Nephron progenitor cell (in vitro differentiated cells): ENCODE data around the gene CACNA1C.

Experiments used
- DNase-seq: peaks from one replicate; pipeline ENCODE4 v3.0.0; 2021
- H3K27ac Mint-ChIP-seq: 2 replicates; pipeline ENCODE4 v1.8.0; 2021; ENCODE audit warnings: mild to moderate bottlenecking, moderate library complexity, mixed read lengths
- H3K27me3 Mint-ChIP-seq: 2 replicates; pipeline ENCODE4 v1.8.0; 2021; ENCODE audit warnings: mild to moderate bottlenecking, low read depth, mixed read lengths; ENCODE audit not compliant: poor library complexity
- H3K36me3 Mint-ChIP-seq: 2 replicates; pipeline ENCODE4 v1.8.0; 2021; ENCODE audit warnings: low read depth, mixed read lengths
- H3K4me1 Mint-ChIP-seq: 2 replicates; pipeline ENCODE4 v1.8.0; 2021; ENCODE audit warnings: mixed read lengths
- H3K4me3 Mint-ChIP-seq: 2 replicates; pipeline ENCODE4 v1.8.0; 2021; ENCODE audit warnings: mild to moderate bottlenecking, moderate library complexity, mixed read lengths
- H3K9me3 Mint-ChIP-seq: 2 replicates; pipeline ENCODE4 v1.8.0; 2021; ENCODE audit warnings: mild to moderate bottlenecking, moderate library complexity, mixed read lengths
- CTCF ChIP-seq: fragments of 200-600 bp; sonication (generic); IDR thresholded peaks from 2 replicates; pipeline ENCODE4 v1.5.0; 2021; ENCODE audit warnings: antibody characterized with exemption

CACNA1C gene

DNA sequence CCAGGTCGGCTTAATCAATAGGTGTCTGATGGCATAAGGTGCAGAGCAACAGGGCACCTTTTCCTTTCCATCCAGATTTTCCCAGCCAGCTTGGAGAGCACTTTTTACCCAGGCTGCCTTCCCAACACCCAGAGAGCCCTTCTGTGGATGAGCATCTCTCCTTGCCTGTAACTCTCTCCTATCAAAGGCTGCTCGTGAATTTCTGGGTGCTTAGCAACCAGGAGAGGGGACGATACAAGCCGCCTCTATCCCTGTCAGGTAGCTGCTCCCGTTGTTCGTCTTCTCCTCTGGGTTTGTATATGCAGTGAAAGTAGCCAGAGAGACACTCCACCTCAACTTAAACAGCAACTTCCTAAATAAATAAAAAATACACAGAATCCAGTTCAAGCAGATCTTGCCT lies 124.2 kb downstream of the CACNA1C start:
- DNase-seq, result no peak
- peaks cover 5% of the 10 kb centered on the region for H3K4me1 Mint-ChIP-seq
- TF ChIP-seq CTCF, result no peak
- H3K4me3 Mint-ChIP-seq, result no peak overlapping the region
- no peaks in the 10 kb centered on the region for H3K36me3 Mint-ChIP-seq
- no peaks in the 10 kb centered on the region for H3K9me3 Mint-ChIP-seq
- H3K27ac Mint-ChIP-seq, result no peak overlapping the region
- H3K27me3 Mint-ChIP-seq, result peaks cover 49% of the 10 kb centered on the region

GRCh38 chr12:2177751-2178150 lies 125.0 kb downstream of the CACNA1C start:
- Mint-ChIP-seq H3K4me3 (no peak overlapping the region), H3K4me1 (peaks cover 5% of the 10 kb centered on the region), H3K27ac (no peak overlapping the region), H3K9me3 (no peaks in the 10 kb centered on the region), H3K36me3 (no peaks in the 10 kb centered on the region), H3K27me3 (peaks cover 48% of the 10 kb centered on the region)
- no peak for TF ChIP-seq CTCF
- no peak for DNase-seq

GRCh38 chr12:2179058-2179457 lies 126.3 kb downstream of the CACNA1C start:
- Mint-ChIP-seq H3K36me3 (no peaks in the 10 kb centered on the region), H3K9me3 (no peaks in the 10 kb centered on the region), H3K27me3 (peaks cover 46% of the 10 kb centered on the region), H3K4me3 (no peak overlapping the region), H3K27ac (no peak overlapping the region), H3K4me1 (peaks cover 12% of the 10 kb centered on the region)
- no peak for TF ChIP-seq CTCF
- no peak for DNase-seq

GRCh38 chr12:2179953-2180736 lies 127.4 kb downstream of the CACNA1C start:
- Mint-ChIP-seq H3K4me3 (no peak overlapping the region), H3K4me1 (peaks cover 22% of the 10 kb centered on the region), H3K36me3 (no peaks in the 10 kb centered on the region), H3K9me3 (no peaks in the 10 kb centered on the region), H3K27me3 (peaks cover 41% of the 10 kb centered on the region), H3K27ac (no peak overlapping the region)
- no peak for DNase-seq
- no peak for TF ChIP-seq CTCF

DNA sequence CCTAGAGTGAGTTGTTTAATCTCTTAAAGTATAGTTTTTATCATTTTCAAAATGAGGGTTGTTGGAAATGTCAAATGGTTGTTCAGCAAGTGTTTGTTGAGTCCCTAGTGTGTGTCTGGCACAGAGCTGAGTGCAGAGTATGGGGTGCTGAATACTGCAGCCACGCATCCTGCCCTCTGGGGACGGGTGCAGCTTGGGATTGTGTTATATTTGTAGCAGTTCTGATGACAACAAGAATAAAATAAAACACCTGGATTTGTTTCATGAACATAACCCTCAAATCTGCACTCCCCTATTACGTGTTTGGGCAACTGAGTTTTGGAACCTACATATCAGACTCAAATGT lies 127.9 kb downstream of the CACNA1C start:
- Mint-ChIP-seq H3K36me3 (no peaks in the 10 kb centered on the region), H3K4me3 (no peak overlapping the region), H3K27me3 (peaks cover 42% of the 10 kb centered on the region), H3K9me3 (no peaks in the 10 kb centered on the region), H3K27ac (no peak overlapping the region), H3K4me1 (peaks cover 27% of the 10 kb centered on the region)
- DNase-seq, result no peak
- no peak for TF ChIP-seq CTCF
